Measurements from ENCODE around the gene FAM184B. TPM values are rescaled to one million over a fixed set of nuclear protein-coding genes. Genes with fewer than 3 reads are reported as not detected.

The FAM184B gene
- total and polyA plus RNA-seq, 2 experiments from 2014 or later, result not detected

DNA sequence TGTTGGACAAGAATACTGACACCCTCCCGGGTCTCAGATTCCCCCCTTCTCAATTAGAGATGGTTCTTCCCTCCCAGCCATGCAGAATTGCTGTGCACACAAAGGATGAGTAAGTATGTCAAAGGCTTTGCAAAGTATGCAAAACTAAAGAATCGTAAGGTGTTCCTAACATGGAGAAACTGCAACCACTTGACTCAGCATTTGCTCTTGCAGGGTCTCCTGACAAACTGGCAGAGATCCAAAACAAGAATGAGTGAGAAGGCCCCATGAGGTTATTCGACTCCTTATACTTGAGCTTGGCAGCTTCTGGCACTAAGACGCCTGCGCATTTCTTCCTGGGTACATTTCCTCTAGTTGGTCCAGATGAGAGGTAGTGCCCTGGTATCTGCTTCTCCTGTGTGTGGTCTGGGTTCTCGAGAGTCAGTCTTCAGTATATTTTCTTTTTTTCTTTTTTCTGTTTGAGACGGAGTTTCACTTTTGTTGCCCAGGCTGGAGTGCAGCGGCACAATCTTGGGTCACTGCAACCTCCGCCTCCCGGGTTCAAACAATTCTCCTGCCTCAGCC, 8.2 kb downstream of the FAM184B start:
- no peaks in the 10 kb centered on the region for H3K79me2 ChIP-seq
- H4K20me1 ChIP-seq (ENCODE audit: insufficient read depth, poor library complexity, severe bottlenecking), result no peaks in the 10 kb centered on the region
- no peaks in the 10 kb centered on the region for H3K36me3 ChIP-seq (replicated peaks; ENCODE audit: insufficient read depth, low read depth)
- H3K4me1 ChIP-seq (ENCODE audit: insufficient read depth), result no peaks in the 10 kb centered on the region
- H3K9me2 ChIP-seq (replicated peaks; ENCODE audit: insufficient read depth), result no peaks in the 10 kb centered on the region
- no peaks in the 10 kb centered on the region for H3K9me3 ChIP-seq (ENCODE audit: low read depth)
- H3K27ac ChIP-seq, result no peak overlapping the region
- 87% methylated on average over 10 of the region's 10 CpGs for WGBS (ENCODE audit: low lambda C conversion rate, missing lambda C conversion rate)
- no peak overlapping the region for H2AFZ ChIP-seq
- H3K4me2 ChIP-seq, result no peak overlapping the region
- no peak overlapping the region for H3K4me3 ChIP-seq
- TF ChIP-seq EZH2 (IDR thresholded peaks at IDR 0.05; ENCODE audit: borderline replicate concordance), result no peak
- no peak for TF ChIP-seq EZH2phosphoT487 (IDR thresholded peaks at IDR 0.05; ENCODE audit: low read depth, severe bottlenecking, unreplicated experiment)
- TF ChIP-seq CTCF (IDR thresholded peaks at IDR 0.05; ENCODE audit: poor library complexity), result no peak
- no peak for DNase-seq (ENCODE audit: low spot score)
- H3K27me3 ChIP-seq, result peaks cover 7% of the 10 kb centered on the region

GRCh38 chr4:17771284-17771908, 10.0 kb downstream of the FAM184B start:
- H3K79me2 ChIP-seq, result no peaks in the 10 kb centered on the region
- no peak overlapping the region for H2AFZ ChIP-seq
- no peaks in the 10 kb centered on the region for H3K9me2 ChIP-seq (replicated peaks; ENCODE audit: insufficient read depth)
- H3K4me2 ChIP-seq, result no peak overlapping the region
- H3K27ac ChIP-seq, result no peak overlapping the region
- 79% methylated on average over 8 of the region's 8 CpGs for WGBS (ENCODE audit: low lambda C conversion rate, missing lambda C conversion rate)
- TF ChIP-seq EZH2phosphoT487 (IDR thresholded peaks at IDR 0.05; ENCODE audit: low read depth, severe bottlenecking, unreplicated experiment), result no peak
- no peak for TF ChIP-seq CTCF (IDR thresholded peaks at IDR 0.05; ENCODE audit: poor library complexity)
- TF ChIP-seq EZH2 (IDR thresholded peaks at IDR 0.05; ENCODE audit: borderline replicate concordance), result no peak
- H3K27me3 ChIP-seq, result no peaks in the 10 kb centered on the region
- H4K20me1 ChIP-seq (ENCODE audit: insufficient read depth, poor library complexity, severe bottlenecking), result no peaks in the 10 kb centered on the region
- DNase-seq (ENCODE audit: low spot score), result no peak
- H3K9me3 ChIP-seq (ENCODE audit: low read depth), result no peaks in the 10 kb centered on the region
- no peaks in the 10 kb centered on the region for H3K36me3 ChIP-seq (replicated peaks; ENCODE audit: insufficient read depth, low read depth)
- H3K4me3 ChIP-seq, result no peak overlapping the region
- H3K4me1 ChIP-seq (ENCODE audit: insufficient read depth), result no peaks in the 10 kb centered on the region

GRCh38 chr4:17770845-17771244, 10.6 kb downstream of the FAM184B start:
- no peak for DNase-seq (ENCODE audit: low spot score)
- TF ChIP-seq EZH2phosphoT487 (IDR thresholded peaks at IDR 0.05; ENCODE audit: low read depth, severe bottlenecking, unreplicated experiment) (no peak), EZH2 (IDR thresholded peaks at IDR 0.05; ENCODE audit: borderline replicate concordance) (no peak), CTCF (IDR thresholded peaks at IDR 0.05; ENCODE audit: poor library complexity) (no peak)
- H3K79me2 ChIP-seq, result no peaks in the 10 kb centered on the region
- no peak overlapping the region for H2AFZ ChIP-seq
- H3K36me3 ChIP-seq (replicated peaks; ENCODE audit: insufficient read depth, low read depth), result no peaks in the 10 kb centered on the region
- no peaks in the 10 kb centered on the region for H3K9me3 ChIP-seq (ENCODE audit: low read depth)
- H3K27me3 ChIP-seq, result no peaks in the 10 kb centered on the region
- H3K4me1 ChIP-seq (ENCODE audit: insufficient read depth), result no peaks in the 10 kb centered on the region
- no peak overlapping the region for H3K4me2 ChIP-seq
- H3K27ac ChIP-seq, result no peak overlapping the region
- H3K9me2 ChIP-seq (replicated peaks; ENCODE audit: insufficient read depth), result no peaks in the 10 kb centered on the region
- no peaks in the 10 kb centered on the region for H4K20me1 ChIP-seq (ENCODE audit: insufficient read depth, poor library complexity, severe bottlenecking)
- no peak overlapping the region for H3K4me3 ChIP-seq
- 81% methylated on average over 4 of the region's 4 CpGs for WGBS (ENCODE audit: low lambda C conversion rate, missing lambda C conversion rate)
